ENCODE data around the gene GLYATL3.
A peak's percentile ranks its signal among the peaks of the same experiment; 100 is the strongest.

GLYATL3 gene

GRCh38 chr6:49526598-49526997 lies 26.9 kb downstream of the GLYATL3 start:
- Histone ChIP-seq H3K4me3 (ENCODE audit: low read depth in 1 of 2, low read length in 2 of 2) (no peak overlapping the region), H3K9ac (ENCODE audit: low read depth in 1 of 2, low read length in 2 of 2) (no peak overlapping the region), H3K27me3 (ENCODE audit: control insufficient read depth in 1 of 2, insufficient read depth in 2 of 2, low read length in 2 of 2) (no peaks in the 10 kb centered on the region), H3K36me3 (ENCODE audit: control insufficient read depth in 1 of 2, insufficient read depth in 2 of 2, low read length in 2 of 2) (no peaks in the 10 kb centered on the region), H3K27ac (ENCODE audit: low read depth, low read length) (no peak overlapping the region), H3K4me1 (ENCODE audit: control insufficient read depth in 1 of 2, insufficient read depth in 2 of 2, low read length in 2 of 2) (peaks cover 0 to 14% of the 10 kb centered on the region in 2 donors), H3K9me3 (ENCODE audit: control insufficient read depth in 1 of 2, low read length in 2 of 2) (no peaks in the 10 kb centered on the region)

- Histone ChIP-seq H3K4me3 (ENCODE audit: low read depth in 1 of 2, low read length in 2 of 2) (no peak overlapping the region), H3K27ac (ENCODE audit: low read depth, low read length) (no peak overlapping the region), H3K27me3 (ENCODE audit: control insufficient read depth in 1 of 2, insufficient read depth in 2 of 2, low read length in 2 of 2) (no peaks in the 10 kb centered on the region), H3K9ac (ENCODE audit: low read depth in 1 of 2, low read length in 2 of 2) (no peak overlapping the region), H3K4me1 (ENCODE audit: control insufficient read depth in 1 of 2, insufficient read depth in 2 of 2, low read length in 2 of 2) (peaks cover 0 to 14% of the 10 kb centered on the region in 2 donors), H3K9me3 (ENCODE audit: control insufficient read depth in 1 of 2, low read length in 2 of 2) (no peaks in the 10 kb centered on the region), H3K36me3 (ENCODE audit: control insufficient read depth in 1 of 2, insufficient read depth in 2 of 2, low read length in 2 of 2) (no peaks in the 10 kb centered on the region)
Observed at GRCh38 chr6:49527320-49527719, 27.6 kb downstream of the GLYATL3 start.

GRCh38 chr6:49528571-49528970 lies 28.8 kb downstream of the GLYATL3 start:
- H3K27ac ChIP-seq (ENCODE audit: low read depth, low read length): no peak overlapping the region
- H3K9ac ChIP-seq (ENCODE audit: low read depth in 1 of 2, low read length in 2 of 2): no peak overlapping the region
- H3K4me1 ChIP-seq (ENCODE audit: control insufficient read depth in 1 of 2, insufficient read depth in 2 of 2, low read length in 2 of 2): peaks cover 0 to 6% of the 10 kb centered on the region in 2 donors
- no peak overlapping the region for H3K4me3 ChIP-seq (ENCODE audit: low read depth in 1 of 2, low read length in 2 of 2)
- H3K36me3 ChIP-seq (ENCODE audit: control insufficient read depth in 1 of 2, insufficient read depth in 2 of 2, low read length in 2 of 2): no peaks in the 10 kb centered on the region
- H3K9me3 ChIP-seq (ENCODE audit: control insufficient read depth in 1 of 2, low read length in 2 of 2): no peaks in the 10 kb centered on the region
- no peaks in the 10 kb centered on the region for H3K27me3 ChIP-seq (ENCODE audit: control insufficient read depth in 1 of 2, insufficient read depth in 2 of 2, low read length in 2 of 2)

DNA sequence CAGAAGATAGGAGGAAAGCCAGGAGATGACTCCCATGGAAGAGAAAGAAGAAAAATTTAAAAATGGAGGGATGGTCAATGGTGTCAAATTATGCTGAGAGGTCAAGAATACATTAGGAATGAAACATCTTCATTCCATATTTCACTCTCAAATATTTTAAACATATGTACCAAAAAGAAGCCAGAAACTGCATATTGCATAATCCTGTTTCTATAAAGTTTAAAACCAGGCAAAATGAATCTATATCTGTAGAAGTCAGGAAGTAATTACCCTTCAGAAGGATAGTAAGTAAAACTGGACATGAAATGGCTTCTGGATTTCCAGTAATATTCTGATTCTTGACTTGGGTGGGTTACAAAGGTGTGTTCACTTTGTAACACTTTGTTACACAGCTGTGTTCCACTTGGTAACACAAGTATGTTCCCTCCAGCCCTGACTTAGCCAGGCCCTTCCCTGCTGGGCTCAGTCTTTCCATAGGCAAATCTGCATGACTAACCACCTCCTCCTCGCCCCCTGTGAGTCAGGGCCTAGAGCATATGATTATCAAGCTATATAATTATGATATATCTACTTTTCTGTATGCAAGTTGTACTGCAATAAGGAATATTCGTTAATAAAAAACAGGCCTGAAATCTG lies 30.5 kb downstream of the GLYATL3 start:
- H3K27me3 ChIP-seq (ENCODE audit: control insufficient read depth in 1 of 2, insufficient read depth in 2 of 2, low read length in 2 of 2): no peaks in the 10 kb centered on the region

GRCh38 chr6:49531774-49532569 lies 32.2 kb downstream of the GLYATL3 start:
- Histone ChIP-seq H3K9ac (ENCODE audit: low read depth in 1 of 2, low read length in 2 of 2) (no peak overlapping the region), H3K4me3 (ENCODE audit: low read depth in 1 of 2, low read length in 2 of 2) (peak overlapping the region in 1 of 2 donors; percentile 25)

More for the DNA sequence above, 30.5 kb downstream of the GLYATL3 start:
- no peaks in the 10 kb centered on the region for H3K9me3 ChIP-seq (ENCODE audit: control insufficient read depth in 1 of 2, low read length in 2 of 2)
- no peak overlapping the region for H3K27ac ChIP-seq (ENCODE audit: low read depth, low read length)
- H3K9ac ChIP-seq (ENCODE audit: low read depth in 1 of 2, low read length in 2 of 2): no peak overlapping the region
- no peaks in the 10 kb centered on the region for H3K36me3 ChIP-seq (ENCODE audit: control insufficient read depth in 1 of 2, insufficient read depth in 2 of 2, low read length in 2 of 2)
- no peaks in the 10 kb centered on the region for H3K4me1 ChIP-seq (ENCODE audit: control insufficient read depth in 1 of 2, insufficient read depth in 2 of 2, low read length in 2 of 2)
- H3K4me3 ChIP-seq (ENCODE audit: low read depth in 1 of 2, low read length in 2 of 2): no peak overlapping the region

DNA sequence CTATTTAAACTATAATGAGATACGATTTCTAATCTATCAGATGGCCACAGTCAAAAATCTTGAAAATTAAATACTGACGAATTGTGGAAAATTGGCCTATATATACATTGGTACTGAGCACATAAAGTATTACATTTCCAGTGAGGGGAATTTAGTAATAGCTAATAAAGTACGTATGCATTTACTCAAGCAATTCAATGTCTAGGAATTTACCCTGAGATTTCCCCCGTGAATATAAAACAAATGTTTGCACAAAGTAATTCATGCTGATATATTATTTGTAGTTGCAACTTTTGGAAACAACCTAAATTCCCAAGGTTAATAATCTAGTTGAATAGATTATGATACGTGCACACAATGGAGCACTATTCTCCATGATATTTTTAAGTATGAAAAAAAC lies 36.1 kb downstream of the GLYATL3 start:
- no peaks in the 10 kb centered on the region for H3K36me3 ChIP-seq (ENCODE audit: control insufficient read depth in 1 of 2, insufficient read depth in 2 of 2, low read length in 2 of 2)
- no peak overlapping the region for H3K27ac ChIP-seq (ENCODE audit: low read depth, low read length)
- peaks cover 0 to 5% of the 10 kb centered on the region in 2 donors for H3K4me1 ChIP-seq (ENCODE audit: control insufficient read depth in 1 of 2, insufficient read depth in 2 of 2, low read length in 2 of 2)
- H3K9ac ChIP-seq (ENCODE audit: low read depth in 1 of 2, low read length in 2 of 2): no peak overlapping the region
- no peak overlapping the region for H3K4me3 ChIP-seq (ENCODE audit: low read depth in 1 of 2, low read length in 2 of 2)
- no peaks in the 10 kb centered on the region for H3K27me3 ChIP-seq (ENCODE audit: control insufficient read depth in 1 of 2, insufficient read depth in 2 of 2, low read length in 2 of 2)
- H3K9me3 ChIP-seq (ENCODE audit: control insufficient read depth in 1 of 2, low read length in 2 of 2): no peaks in the 10 kb centered on the region

More at GRCh38 chr6:49531774-49532569, 32.2 kb downstream of the GLYATL3 start:
- Histone ChIP-seq H3K4me1 (ENCODE audit: control insufficient read depth in 1 of 2, insufficient read depth in 2 of 2, low read length in 2 of 2) (no peaks in the 10 kb centered on the region), H3K27ac (ENCODE audit: low read depth, low read length) (no peak overlapping the region), H3K27me3 (ENCODE audit: control insufficient read depth in 1 of 2, insufficient read depth in 2 of 2, low read length in 2 of 2) (no peaks in the 10 kb centered on the region), H3K9me3 (ENCODE audit: control insufficient read depth in 1 of 2, low read length in 2 of 2) (no peaks in the 10 kb centered on the region), H3K36me3 (ENCODE audit: control insufficient read depth in 1 of 2, insufficient read depth in 2 of 2, low read length in 2 of 2) (no peaks in the 10 kb centered on the region)

DNA sequence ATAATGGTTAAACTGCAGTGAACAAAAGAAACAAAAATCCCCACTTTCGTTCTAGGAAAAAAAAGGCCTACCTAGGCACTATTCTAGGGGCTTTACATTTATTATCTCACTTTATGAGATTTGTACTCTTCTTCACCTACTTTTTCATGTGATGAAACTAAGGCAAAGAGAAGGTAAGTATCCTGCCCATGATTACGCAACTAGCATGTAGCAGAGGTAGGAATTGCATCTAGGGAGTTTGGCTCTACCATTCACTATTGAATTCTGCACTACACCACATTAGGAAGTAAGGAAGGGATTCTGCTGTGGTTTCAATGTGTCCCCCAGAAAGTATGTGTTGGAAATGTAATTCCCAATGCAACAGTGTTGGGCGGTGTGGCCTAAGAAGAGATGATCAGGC lies 39.4 kb downstream of the GLYATL3 start:
- Histone ChIP-seq H3K4me1 (ENCODE audit: control insufficient read depth in 1 of 2, insufficient read depth in 2 of 2, low read length in 2 of 2) (peaks cover 5 to 6% of the 10 kb centered on the region in 2 donors), H3K9ac (ENCODE audit: low read depth in 1 of 2, low read length in 2 of 2) (no peak overlapping the region), H3K36me3 (ENCODE audit: control insufficient read depth in 1 of 2, insufficient read depth in 2 of 2, low read length in 2 of 2) (no peaks in the 10 kb centered on the region), H3K27ac (ENCODE audit: low read depth, low read length) (no peak overlapping the region), H3K4me3 (ENCODE audit: low read depth in 1 of 2, low read length in 2 of 2) (no peak overlapping the region), H3K27me3 (ENCODE audit: control insufficient read depth in 1 of 2, insufficient read depth in 2 of 2, low read length in 2 of 2) (no peaks in the 10 kb centered on the region), H3K9me3 (ENCODE audit: control insufficient read depth in 1 of 2, low read length in 2 of 2) (no peaks in the 10 kb centered on the region)

DNA sequence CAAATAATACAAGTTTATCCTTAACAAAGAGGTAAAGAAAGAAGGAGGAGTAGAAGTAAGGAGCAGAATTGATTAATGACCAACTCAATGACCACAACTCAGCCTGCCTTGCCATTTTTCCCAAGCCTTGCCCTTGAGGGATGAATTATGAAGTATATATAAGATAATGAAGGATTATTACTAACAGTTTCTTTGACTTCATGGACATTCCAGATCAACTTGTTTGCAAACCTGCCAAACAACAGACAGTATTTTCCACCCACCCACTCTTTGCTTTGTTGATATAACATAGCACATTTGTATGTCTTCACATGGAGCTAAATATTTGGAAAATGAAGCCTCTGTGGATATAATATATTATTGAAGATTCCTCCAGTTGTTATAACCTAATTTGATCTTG lies 40.9 kb downstream of the GLYATL3 start:
- no peak overlapping the region for H3K27ac ChIP-seq (ENCODE audit: low read depth, low read length)

GRCh38 chr6:49541210-49541724 lies 41.5 kb downstream of the GLYATL3 start:
- Histone ChIP-seq H3K4me1 (ENCODE audit: control insufficient read depth in 1 of 2, insufficient read depth in 2 of 2, low read length in 2 of 2) (peaks cover 5 to 6% of the 10 kb centered on the region in 2 donors), H3K27ac (ENCODE audit: low read depth, low read length) (no peak overlapping the region), H3K9ac (ENCODE audit: low read depth in 1 of 2, low read length in 2 of 2) (no peak overlapping the region), H3K27me3 (ENCODE audit: control insufficient read depth in 1 of 2, insufficient read depth in 2 of 2, low read length in 2 of 2) (no peaks in the 10 kb centered on the region), H3K9me3 (ENCODE audit: control insufficient read depth in 1 of 2, low read length in 2 of 2) (no peaks in the 10 kb centered on the region), H3K36me3 (ENCODE audit: control insufficient read depth in 1 of 2, insufficient read depth in 2 of 2, low read length in 2 of 2) (no peaks in the 10 kb centered on the region), H3K4me3 (ENCODE audit: low read depth in 1 of 2, low read length in 2 of 2) (no peak overlapping the region)

More for the DNA sequence above, 40.9 kb downstream of the GLYATL3 start:
- no peaks in the 10 kb centered on the region for H3K27me3 ChIP-seq (ENCODE audit: control insufficient read depth in 1 of 2, insufficient read depth in 2 of 2, low read length in 2 of 2)
- H3K9ac ChIP-seq (ENCODE audit: low read depth in 1 of 2, low read length in 2 of 2): no peak overlapping the region
- no peaks in the 10 kb centered on the region for H3K9me3 ChIP-seq (ENCODE audit: control insufficient read depth in 1 of 2, low read length in 2 of 2)
- no peaks in the 10 kb centered on the region for H3K36me3 ChIP-seq (ENCODE audit: control insufficient read depth in 1 of 2, insufficient read depth in 2 of 2, low read length in 2 of 2)
- peaks cover 5 to 6% of the 10 kb centered on the region in 2 donors for H3K4me1 ChIP-seq (ENCODE audit: control insufficient read depth in 1 of 2, insufficient read depth in 2 of 2, low read length in 2 of 2)
- no peak overlapping the region for H3K4me3 ChIP-seq (ENCODE audit: low read depth in 1 of 2, low read length in 2 of 2)

DNA sequence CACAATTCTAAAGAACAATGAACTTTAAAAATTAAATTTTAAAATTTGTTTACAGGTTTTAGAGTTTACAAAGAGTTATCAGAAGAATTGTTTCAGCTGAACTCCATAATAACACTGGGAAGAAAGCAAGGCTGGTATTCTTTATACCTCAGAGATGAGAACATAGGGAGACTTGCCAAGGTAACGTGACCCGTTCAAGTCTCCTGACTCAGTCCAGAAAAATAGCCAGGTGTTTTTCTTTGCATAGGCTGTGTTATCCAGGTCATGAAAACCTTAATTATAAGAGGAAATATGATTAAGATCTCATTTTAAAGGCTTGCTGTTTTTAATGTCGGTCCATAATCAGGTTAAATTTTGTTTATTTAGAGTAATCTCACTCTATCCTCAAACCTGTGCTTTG lies 42.2 kb downstream of the GLYATL3 start:
- Histone ChIP-seq H3K9me3 (ENCODE audit: control insufficient read depth in 1 of 2, low read length in 2 of 2) (no peaks in the 10 kb centered on the region), H3K27ac (ENCODE audit: low read depth, low read length) (no peak overlapping the region), H3K4me1 (ENCODE audit: control insufficient read depth in 1 of 2, insufficient read depth in 2 of 2, low read length in 2 of 2) (peaks cover 5 to 6% of the 10 kb centered on the region in 2 donors), H3K4me3 (ENCODE audit: low read depth in 1 of 2, low read length in 2 of 2) (no peak overlapping the region), H3K9ac (ENCODE audit: low read depth in 1 of 2, low read length in 2 of 2) (no peak overlapping the region), H3K27me3 (ENCODE audit: control insufficient read depth in 1 of 2, insufficient read depth in 2 of 2, low read length in 2 of 2) (no peaks in the 10 kb centered on the region), H3K36me3 (ENCODE audit: control insufficient read depth in 1 of 2, insufficient read depth in 2 of 2, low read length in 2 of 2) (no peaks in the 10 kb centered on the region)
